ENCODE results near the gene TPCN2. TPM values are rescaled to one million over a fixed set of nuclear protein-coding genes. Genes with fewer than 3 reads are reported as not detected.

Gene TPCN2
- total RNA-seq, 4 donors from 2014 or later = 27.1 to 36.1 (median 31.3) TPM

DNA sequence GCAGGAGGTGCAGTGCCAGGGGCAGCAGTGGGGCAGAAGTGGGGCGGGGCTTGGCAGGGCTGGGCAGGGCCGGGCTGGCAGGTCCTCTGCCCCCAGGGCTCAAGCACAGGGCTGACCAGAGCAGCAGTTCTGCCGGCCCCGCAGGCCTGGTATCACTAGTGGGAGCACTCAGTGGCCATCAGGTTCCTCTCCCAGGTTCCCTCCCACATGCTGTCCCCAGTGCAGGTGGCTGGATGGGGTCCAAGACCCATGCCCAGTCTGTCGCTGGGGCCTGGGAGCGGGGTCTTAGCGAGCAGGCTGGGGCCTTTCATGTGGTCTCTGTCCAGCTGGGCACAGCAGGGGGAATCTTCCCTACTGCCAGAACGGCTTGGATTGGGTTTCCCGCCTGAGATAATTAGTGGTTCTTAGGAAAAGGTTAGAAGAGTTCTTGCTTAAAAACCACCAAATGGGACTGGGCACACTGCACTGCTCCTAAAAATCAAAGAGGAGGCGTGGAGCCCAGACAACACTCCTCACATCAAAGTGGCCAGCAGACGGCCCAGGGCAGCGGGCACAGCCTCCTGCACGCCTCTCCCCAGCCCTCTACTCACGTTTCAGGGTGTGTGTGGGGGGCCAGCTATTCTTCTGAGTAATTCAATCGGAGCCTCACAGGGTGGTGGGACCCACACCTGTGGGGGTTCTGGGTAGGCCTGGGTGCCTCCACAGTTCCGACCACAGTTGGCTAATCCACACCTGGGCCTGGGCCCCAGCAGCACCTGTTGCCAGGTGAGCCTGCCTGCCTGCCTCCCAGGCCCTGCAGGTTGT, 45.6 kb downstream of the TPCN2 start:
- peaks cover 0 to 11% (median 0%) of the 10 kb centered on the region in 4 donors for H3K4me1 ChIP-seq
- H3K36me3 ChIP-seq = peaks cover 0 to 39% (median 0%) of the 10 kb centered on the region in 3 donors
- H3K9me3 ChIP-seq = no peaks in the 10 kb centered on the region
- H3K4me3 ChIP-seq = no peak overlapping the region
- no peak for DNase-seq (ENCODE audit: low spot score in 2 of 2)
- no peaks in the 10 kb centered on the region for H3K27me3 ChIP-seq
- H3K27ac ChIP-seq = peak overlapping the region in 1 of 4 donors; percentile 26
- TF ChIP-seq, protein P1, sequence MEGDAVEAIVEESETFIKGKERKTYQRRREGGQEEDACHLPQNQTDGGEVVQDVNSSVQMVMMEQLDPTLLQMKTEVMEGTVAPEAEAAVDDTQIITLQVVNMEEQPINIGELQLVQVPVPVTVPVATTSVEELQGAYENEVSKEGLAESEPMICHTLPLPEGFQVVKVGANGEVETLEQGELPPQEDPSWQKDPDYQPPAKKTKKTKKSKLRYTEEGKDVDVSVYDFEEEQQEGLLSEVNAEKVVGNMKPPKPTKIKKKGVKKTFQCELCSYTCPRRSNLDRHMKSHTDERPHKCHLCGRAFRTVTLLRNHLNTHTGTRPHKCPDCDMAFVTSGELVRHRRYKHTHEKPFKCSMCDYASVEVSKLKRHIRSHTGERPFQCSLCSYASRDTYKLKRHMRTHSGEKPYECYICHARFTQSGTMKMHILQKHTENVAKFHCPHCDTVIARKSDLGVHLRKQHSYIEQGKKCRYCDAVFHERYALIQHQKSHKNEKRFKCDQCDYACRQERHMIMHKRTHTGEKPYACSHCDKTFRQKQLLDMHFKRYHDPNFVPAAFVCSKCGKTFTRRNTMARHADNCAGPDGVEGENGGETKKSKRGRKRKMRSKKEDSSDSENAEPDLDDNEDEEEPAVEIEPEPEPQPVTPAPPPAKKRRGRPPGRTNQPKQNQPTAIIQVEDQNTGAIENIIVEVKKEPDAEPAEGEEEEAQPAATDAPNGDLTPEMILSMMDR (IDR thresholded peaks at IDR 0.05) = no peak
- TF ChIP-seq EP300 (IDR thresholded peaks at IDR 0.05) = no peak
- no peak for TF ChIP-seq POLR2A (IDR thresholded peaks at IDR 0.05)
- 45 to 59% methylated on average over 11 to 16 of the region's 16 CpGs for WGBS, 2 donors

DNA sequence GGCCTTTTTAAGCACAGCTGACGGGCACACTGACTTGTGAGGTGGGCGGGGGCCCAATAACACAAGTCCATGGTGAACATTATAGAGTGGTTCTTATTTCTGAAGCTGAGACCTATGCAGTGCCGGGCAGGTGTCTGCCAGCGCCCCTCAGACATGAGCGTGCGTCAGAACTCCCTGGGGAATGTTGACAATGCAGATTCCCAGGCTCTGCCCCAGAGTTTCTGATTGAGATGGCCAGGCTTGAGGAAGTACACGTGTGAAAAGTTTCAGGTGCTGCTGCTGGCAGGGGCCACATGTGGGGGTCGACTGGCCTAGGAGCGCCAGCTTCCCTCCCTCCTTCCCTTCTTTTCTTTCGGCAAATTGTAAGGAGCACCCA, 46.2 kb downstream of the TPCN2 start:
- WGBS, 2 donors = 62 to 79% methylated on average over 10 of the region's 10 CpGs
- no peak for TF ChIP-seq POLR2A (IDR thresholded peaks at IDR 0.05)
- TF ChIP-seq, protein P1 (IDR thresholded peaks at IDR 0.05) = no peak
- TF ChIP-seq EP300 (IDR thresholded peaks at IDR 0.05) = no peak
- no peak for DNase-seq (ENCODE audit: low spot score in 2 of 2)
- no peaks in the 10 kb centered on the region for H3K9me3 ChIP-seq
- H3K36me3 ChIP-seq = peaks cover 0 to 33% (median 0%) of the 10 kb centered on the region in 3 donors
- H3K4me3 ChIP-seq = no peak overlapping the region
- H3K27me3 ChIP-seq = no peaks in the 10 kb centered on the region
- peak overlapping the region in 1 of 4 donors; percentile 26 for H3K27ac ChIP-seq
- H3K4me1 ChIP-seq = peaks cover 0 to 11% (median 0%) of the 10 kb centered on the region in 4 donors

DNA sequence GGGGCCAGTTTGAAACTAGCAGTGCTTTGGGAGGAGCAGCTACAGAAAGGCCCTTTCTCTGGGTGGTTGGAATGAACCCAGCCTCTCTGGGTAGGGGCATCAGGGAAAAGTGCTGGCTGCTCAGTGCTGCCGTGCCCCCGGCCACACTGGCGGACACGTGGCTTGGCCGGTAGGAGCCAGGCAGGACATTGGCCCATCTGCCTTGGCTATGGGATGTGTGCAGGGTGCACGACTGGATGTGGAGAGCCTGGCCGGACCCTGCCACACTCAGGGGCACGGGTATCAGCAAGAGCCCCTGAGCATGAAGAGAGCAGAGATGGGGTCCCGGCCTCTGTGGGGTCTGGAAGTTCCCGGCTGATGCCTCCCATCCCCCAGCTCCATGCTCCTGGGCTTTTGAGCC, 46.6 kb downstream of the TPCN2 start:
- no peak for DNase-seq (ENCODE audit: low spot score in 2 of 2)
- WGBS, 2 donors = 53 to 63% methylated on average over 10 of the region's 10 CpGs
- peak overlapping the region in 1 of 4 donors; percentile 26 for H3K27ac ChIP-seq
- peaks cover 0 to 29% (median 0%) of the 10 kb centered on the region in 3 donors for H3K36me3 ChIP-seq
- TF ChIP-seq, protein P1 (IDR thresholded peaks at IDR 0.05) = no peak
- TF ChIP-seq POLR2A (IDR thresholded peaks at IDR 0.05) = no peak
- no peak overlapping the region for H3K4me3 ChIP-seq
- H3K9me3 ChIP-seq = no peaks in the 10 kb centered on the region
- H3K4me1 ChIP-seq = peaks cover 0 to 11% (median 0%) of the 10 kb centered on the region in 4 donors
- no peaks in the 10 kb centered on the region for H3K27me3 ChIP-seq

DNA sequence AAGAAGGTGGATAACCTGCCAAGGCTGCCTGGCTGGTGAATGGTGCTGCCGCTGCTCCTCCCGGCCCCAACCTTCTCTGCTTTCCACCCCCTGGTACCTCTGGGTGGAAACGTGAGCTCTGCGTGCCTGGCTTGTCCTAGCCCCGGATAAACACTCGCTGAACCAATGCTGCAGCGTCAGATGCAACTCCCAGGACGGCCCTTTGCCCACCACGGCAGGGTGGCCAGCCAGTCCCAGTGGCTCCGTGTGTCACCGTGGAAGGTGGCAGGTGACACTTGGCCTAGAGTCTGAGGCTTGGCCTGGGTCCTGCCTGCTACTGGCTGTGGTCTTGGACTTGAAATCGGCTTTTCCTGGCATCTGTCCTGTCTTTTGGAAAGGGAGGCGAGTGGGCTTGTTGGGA, 47.7 kb downstream of the TPCN2 start:
- DNase-seq (ENCODE audit: low spot score in 2 of 2) = no peak
- H3K36me3 ChIP-seq = peaks cover 0 to 20% (median 0%) of the 10 kb centered on the region in 3 donors
- TF ChIP-seq, protein P1 (IDR thresholded peaks at IDR 0.05) = no peak
- TF ChIP-seq POLR2A (IDR thresholded peaks at IDR 0.05) (no peak), EP300 (IDR thresholded peaks at IDR 0.05) (no peak)

DNA sequence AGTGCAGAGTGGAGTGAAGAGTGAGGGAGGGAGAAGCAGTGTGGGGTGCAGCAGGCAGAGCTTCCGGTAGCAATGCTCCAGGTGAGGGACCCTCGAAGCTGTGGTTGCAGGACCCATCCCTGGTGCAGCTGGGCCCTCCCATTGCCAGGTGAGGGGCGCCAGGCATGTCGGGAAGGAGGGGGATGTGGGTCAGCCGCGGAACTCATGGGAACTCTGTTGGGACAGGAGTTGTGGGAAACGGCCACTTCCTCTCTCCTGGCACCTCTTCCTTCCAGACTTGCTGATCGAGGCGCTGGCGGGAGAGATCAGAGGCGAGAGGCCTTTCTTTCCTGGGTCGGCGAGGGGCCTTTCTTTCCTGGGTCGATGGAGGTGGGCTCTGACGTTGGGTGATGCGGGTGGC, 48.5 kb downstream of the TPCN2 start:
- no peak overlapping the region for H3K4me3 ChIP-seq
- peaks cover 0 to 19% (median 0%) of the 10 kb centered on the region in 4 donors for H3K4me1 ChIP-seq
- no peaks in the 10 kb centered on the region for H3K9me3 ChIP-seq
- H3K36me3 ChIP-seq = peaks cover 0 to 12% (median 0%) of the 10 kb centered on the region in 3 donors
- 73 to 74% methylated on average over 16 of the region's 16 CpGs for WGBS, 2 donors
- no peak for DNase-seq (ENCODE audit: low spot score in 2 of 2)
- no peaks in the 10 kb centered on the region for H3K27me3 ChIP-seq
- no peak for TF ChIP-seq POLR2A (IDR thresholded peaks at IDR 0.05)
- TF ChIP-seq EP300 (IDR thresholded peaks at IDR 0.05) = no peak
- TF ChIP-seq, protein P1 (IDR thresholded peaks at IDR 0.05) = no peak
- no peak overlapping the region for H3K27ac ChIP-seq

More for the DNA sequence above, 47.7 kb downstream of the TPCN2 start:
- Histone ChIP-seq H3K9me3 (no peaks in the 10 kb centered on the region), H3K27ac (no peak overlapping the region), H3K4me1 (peaks cover 0 to 11% (median 0%) of the 10 kb centered on the region in 4 donors), H3K27me3 (no peaks in the 10 kb centered on the region), H3K4me3 (no peak overlapping the region)
- WGBS, 2 donors = 90 to 93% methylated on average over 13 of the region's 13 CpGs
